NT2/D1 (cell line): ENCODE results near the gene MTG2.

Experiments used
- DNase-seq: peaks from one replicate; pipeline ENCODE4 v3.0.0-alpha.2; 2011; ENCODE audit warnings: low read depth, low spot score
- H3K27me3 ChIP-seq: 2 replicates; pipeline ENCODE4 v1.6.0; 2011; ENCODE audit warnings: mild to moderate bottlenecking; ENCODE audit not compliant: insufficient read length, insufficient read depth
- H3K36me3 ChIP-seq: 2 replicates; pipeline ENCODE4 v1.6.1; 2011; ENCODE audit warnings: mild to moderate bottlenecking, low read length, mixed read lengths; ENCODE audit not compliant: insufficient read depth, insufficient read length
- H3K4me1 ChIP-seq: 2 replicates; pipeline ENCODE4 v1.5.1; 2011; ENCODE audit not compliant: insufficient read depth, insufficient read length
- H3K4me3 ChIP-seq: 2 replicates; pipeline ENCODE4 v1.5.1; 2011; ENCODE audit warnings: low read depth; ENCODE audit not compliant: insufficient read length
- H3K9ac ChIP-seq: 2 replicates; pipeline ENCODE4 v1.6.0; 2011; ENCODE audit warnings: low read depth; ENCODE audit not compliant: insufficient read length
- H3K9me3 ChIP-seq: 2 replicates; pipeline ENCODE4 v1.5.1; 2011; ENCODE audit warnings: mild to moderate bottlenecking, low read length; ENCODE audit not compliant: insufficient read depth
- SUZ12 ChIP-seq: IDR thresholded peaks from 2 replicates; pipeline ENCODE4 v1.6.1; 2011; ENCODE audit not compliant: insufficient read length, insufficient read depth; ENCODE audit errors: extremely low read depth
- YY1 ChIP-seq: IDR thresholded peaks from 2 replicates; pipeline ENCODE4 v1.6.1; 2011; ENCODE audit not compliant: insufficient read length, insufficient read depth
- ZNF274 ChIP-seq: IDR thresholded peaks from 2 replicates; pipeline ENCODE4 v1.6.1; 2011; ENCODE audit warnings: mild to moderate bottlenecking, low read depth, low read length

The MTG2 gene

DNA sequence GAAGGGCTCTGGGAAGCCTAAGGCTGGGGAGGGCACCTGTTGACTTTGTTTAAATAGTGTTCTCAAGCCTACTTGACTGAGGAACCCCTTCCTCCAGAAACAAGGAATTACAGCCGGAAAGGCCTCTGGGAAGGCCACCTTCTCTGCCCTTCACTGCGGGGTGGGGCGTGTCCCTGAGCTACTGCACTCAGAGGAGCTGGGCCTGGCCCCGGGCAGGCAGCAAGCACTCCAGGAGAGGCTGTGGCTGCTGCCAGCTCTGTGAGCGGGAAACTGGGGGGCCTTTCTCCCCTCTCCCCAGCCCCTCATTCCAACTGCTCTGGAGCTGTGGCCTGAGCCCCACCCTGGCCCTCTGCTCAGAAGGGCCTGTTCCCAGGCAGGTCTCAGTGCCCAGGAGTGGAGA is 51.5 kb downstream of the MTG2 start:
- H3K9me3 ChIP-seq, result no peaks in the 10 kb centered on the region
- TF ChIP-seq ZNF274 (no peak), YY1 (no peak), SUZ12 (no peak)
- H3K9ac ChIP-seq, result no peak overlapping the region
- peaks cover 15% of the 10 kb centered on the region for H3K4me1 ChIP-seq
- H3K36me3 ChIP-seq, result no peaks in the 10 kb centered on the region
- DNase-seq, result no peak
- no peak overlapping the region for H3K4me3 ChIP-seq
- H3K27me3 ChIP-seq, result peaks cover 15% of the 10 kb centered on the region

DNA sequence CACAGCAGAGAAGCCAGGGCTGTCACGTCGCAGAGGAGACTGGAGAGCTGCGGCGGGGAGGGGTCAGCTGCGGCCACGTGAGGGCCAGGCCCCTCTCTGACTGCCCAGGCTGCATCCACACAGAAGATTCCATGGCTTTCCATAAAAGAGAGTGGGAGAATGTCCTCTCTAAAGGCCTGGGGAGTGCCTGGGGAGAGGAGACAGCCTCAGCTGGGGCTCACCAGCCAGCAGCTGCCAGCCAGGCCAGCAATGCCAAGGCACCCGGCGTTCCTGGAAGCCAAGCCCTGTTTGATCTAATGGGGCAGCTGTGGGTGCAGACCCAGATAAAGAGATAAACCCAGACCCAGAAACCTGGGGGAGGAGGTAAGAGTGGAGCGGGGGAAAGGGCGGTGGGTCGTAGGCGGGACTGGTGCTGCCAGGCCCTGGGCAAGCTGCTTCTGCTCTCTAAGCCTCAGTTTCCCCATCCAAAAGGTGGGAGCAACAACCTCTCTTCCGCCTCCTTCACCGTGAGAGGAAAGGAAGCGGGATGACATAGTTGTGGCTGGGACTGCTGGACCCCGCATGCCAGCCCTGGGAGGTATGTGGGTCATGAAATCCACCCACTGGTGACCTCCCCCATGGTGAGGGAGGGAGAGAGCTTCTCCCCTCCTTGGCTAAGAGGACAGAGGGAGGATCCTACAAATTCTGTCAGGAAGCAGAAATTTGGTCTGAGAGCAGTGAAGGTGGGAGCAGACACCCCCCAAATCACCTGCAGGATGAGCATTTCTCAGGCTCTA is 52.4 kb downstream of the MTG2 start:
- peaks cover 15% of the 10 kb centered on the region for H3K4me1 ChIP-seq
- no peaks in the 10 kb centered on the region for H3K9me3 ChIP-seq
- H3K36me3 ChIP-seq, result no peaks in the 10 kb centered on the region
- peaks cover 18% of the 10 kb centered on the region for H3K27me3 ChIP-seq
- H3K4me3 ChIP-seq, result no peak overlapping the region
- DNase-seq, result no peak
- TF ChIP-seq YY1, result no peak
- no peak for TF ChIP-seq ZNF274
- TF ChIP-seq SUZ12, result no peak
- H3K9ac ChIP-seq, result no peak overlapping the region

DNA sequence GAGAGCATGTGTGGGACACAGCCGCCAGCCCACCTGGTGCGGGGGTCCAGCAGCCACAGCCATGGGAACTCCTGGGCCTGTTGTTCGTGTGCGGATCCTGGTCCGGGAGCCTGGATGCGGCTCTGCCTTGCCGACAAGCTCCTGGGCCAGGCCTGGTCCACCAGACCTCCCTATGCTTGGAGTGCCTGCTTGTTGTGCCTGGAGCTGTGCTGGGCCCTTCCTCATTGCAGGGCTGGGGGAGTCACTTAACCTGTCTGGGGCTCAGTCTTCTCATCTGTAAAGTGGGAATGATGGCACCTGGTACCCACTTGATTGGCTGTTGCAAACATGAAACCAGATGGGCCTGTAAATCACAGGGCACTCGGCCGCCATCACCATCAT is 52.9 kb downstream of the MTG2 start:
- Histone ChIP-seq H3K9ac (no peak overlapping the region), H3K4me3 (no peak overlapping the region), H3K4me1 (peaks cover 15% of the 10 kb centered on the region), H3K27me3 (peaks cover 18% of the 10 kb centered on the region), H3K9me3 (no peaks in the 10 kb centered on the region), H3K36me3 (peaks cover 1% of the 10 kb centered on the region)
- TF ChIP-seq SUZ12, result no peak
- TF ChIP-seq ZNF274, result no peak
- TF ChIP-seq YY1, result no peak
- DNase-seq, result no peak

DNA sequence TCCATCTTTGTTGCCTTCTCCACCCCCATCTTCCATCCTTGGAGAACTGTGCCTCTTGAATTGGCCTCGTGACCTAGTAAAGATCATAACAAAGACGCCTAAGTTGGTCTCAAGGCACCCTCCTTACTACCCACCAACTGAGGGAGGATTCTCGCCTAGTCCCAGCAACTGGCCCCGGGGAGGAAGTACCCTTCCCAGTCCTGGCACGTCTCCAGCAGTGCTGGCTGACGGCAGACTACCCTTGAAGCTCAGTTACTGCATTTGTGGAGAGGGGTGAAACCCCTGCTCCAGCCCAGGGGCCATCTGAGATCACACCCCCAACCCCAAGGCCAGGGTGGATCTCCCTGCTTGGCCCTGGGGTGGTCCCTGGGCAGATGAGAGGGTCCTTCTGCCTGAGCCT is 53.4 kb downstream of the MTG2 start:
- Histone ChIP-seq H3K9me3 (no peaks in the 10 kb centered on the region), H3K4me3 (no peak overlapping the region), H3K4me1 (peaks cover 15% of the 10 kb centered on the region), H3K9ac (no peak overlapping the region), H3K27me3 (peaks cover 18% of the 10 kb centered on the region), H3K36me3 (peaks cover 3% of the 10 kb centered on the region)
- TF ChIP-seq YY1 (no peak), SUZ12 (no peak), ZNF274 (no peak)
- DNase-seq, result no peak

DNA sequence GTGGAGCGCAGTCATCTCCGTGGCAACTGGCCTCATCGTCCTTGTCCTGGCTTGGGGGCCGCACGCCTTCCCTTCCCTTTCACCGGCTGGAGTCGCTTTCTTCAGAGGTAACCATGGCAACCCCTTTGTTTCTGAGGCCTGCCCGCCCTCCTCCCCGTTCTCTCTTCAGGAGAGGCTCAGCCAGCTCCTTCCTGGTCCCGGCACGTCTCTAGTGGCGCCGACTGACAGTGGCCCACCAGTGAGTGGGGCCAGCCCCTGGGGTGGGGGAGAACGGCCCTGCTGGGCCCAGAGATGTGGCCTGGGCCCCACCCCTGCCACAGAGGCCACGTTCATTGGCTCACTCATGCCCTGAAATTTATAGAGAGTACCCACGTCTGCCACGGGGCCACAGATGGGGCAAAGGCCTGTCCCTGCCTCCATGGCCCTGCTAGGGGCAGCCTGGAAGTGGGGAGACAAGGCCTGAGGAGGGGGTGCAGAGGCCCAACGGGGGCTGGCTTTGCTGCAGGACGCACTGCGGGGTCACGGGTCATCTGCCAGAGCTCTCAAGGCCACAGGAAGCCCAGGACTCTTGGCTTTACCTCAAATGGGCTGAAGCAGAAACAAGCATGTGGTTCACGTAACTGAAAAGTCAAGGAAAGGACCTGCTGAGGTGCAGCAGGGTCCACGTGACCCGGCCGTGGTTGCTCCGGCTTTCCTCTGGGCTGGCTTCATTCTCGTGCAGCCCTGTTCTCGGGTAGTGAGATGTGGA is 54.1 kb downstream of the MTG2 start:
- peaks cover 18% of the 10 kb centered on the region for H3K27me3 ChIP-seq
- DNase-seq, result no peak

DNA sequence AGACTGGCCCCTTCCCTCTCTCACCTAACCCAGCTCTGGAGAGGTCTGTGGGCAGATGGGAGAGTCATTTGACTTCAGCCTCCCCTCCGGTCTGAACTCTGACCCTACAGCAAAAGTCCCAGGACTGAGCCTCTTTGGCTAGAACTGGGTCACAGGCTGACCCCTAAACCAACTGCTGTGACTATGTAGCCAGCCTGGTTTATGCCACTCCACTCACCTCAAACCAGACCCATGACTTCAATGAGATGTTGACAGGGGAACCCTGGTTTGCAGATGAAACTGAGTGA is 54.6 kb downstream of the MTG2 start:
- Histone ChIP-seq H3K4me1 (peaks cover 18% of the 10 kb centered on the region), H3K27me3 (peaks cover 18% of the 10 kb centered on the region), H3K4me3 (no peak overlapping the region), H3K9me3 (no peaks in the 10 kb centered on the region), H3K36me3 (peaks cover 10% of the 10 kb centered on the region), H3K9ac (no peak overlapping the region)
- TF ChIP-seq ZNF274 (no peak), SUZ12 (no peak), YY1 (no peak)
- no peak for DNase-seq

More for the DNA sequence above, 54.1 kb downstream of the MTG2 start:
- Histone ChIP-seq H3K36me3 (peaks cover 8% of the 10 kb centered on the region), H3K9me3 (no peaks in the 10 kb centered on the region), H3K4me1 (peaks cover 15% of the 10 kb centered on the region), H3K4me3 (no peak overlapping the region), H3K9ac (no peak overlapping the region)
- TF ChIP-seq YY1, result no peak
- TF ChIP-seq ZNF274, result no peak
- TF ChIP-seq SUZ12, result no peak

DNA sequence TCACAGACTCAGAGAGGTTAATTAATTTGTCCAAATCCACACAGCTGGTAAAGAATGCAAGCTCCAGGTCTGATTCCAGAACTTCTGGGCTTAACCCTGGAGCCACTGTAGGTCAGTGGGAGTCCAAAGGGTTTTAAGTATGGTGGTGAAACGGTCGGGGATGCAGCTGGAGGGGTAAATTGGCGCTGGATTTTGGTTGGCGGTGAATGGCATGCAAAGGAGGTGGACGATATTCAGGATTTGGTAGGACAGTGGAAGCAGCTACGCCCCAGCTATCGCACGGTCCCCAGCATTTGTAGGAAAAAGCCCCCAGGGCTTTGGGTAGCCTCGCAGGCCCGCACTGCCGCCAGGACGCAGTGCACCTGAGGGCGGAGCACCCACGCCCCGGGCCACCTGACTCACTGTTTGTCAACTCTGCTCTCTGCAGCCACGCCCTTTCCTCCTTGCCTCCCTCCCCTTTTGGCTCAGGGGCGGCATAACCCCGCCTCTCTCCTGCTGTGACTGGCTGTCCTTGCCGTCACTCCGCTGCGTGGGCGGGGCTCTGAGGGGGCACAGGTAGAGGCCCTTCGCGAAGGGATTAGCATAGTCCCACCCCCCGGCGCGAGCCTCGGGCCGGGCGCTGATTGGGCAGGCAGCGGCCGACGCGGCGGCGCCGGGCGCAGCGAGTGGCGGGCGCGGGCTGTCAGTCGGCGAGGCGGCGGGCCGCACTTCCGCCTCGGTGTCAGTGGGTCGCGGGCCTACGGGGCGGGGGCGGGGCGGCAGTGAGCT is 55.2 kb downstream of the MTG2 start, which contains the start of gene OSBPL2:
OSBPL2 (plus strand) TSS at position 721 of the 768 bp plus-strand sequence. CDS start 17,664 bp downstream, outside the sequence.
- H3K9ac ChIP-seq, result peak within 1 kb of the TSS; percentile 78
- TF ChIP-seq YY1, result no peak
- TF ChIP-seq ZNF274, result no peak
- no peak for TF ChIP-seq SUZ12
- H3K4me1 ChIP-seq, result peaks cover 18% of the 10 kb centered on the region

More for the DNA sequence above, 55.2 kb downstream of the MTG2 start, which contains the start of gene OSBPL2:
- Histone ChIP-seq H3K36me3 (peaks cover 15% of the 10 kb centered on the region), H3K27me3 (peaks cover 18% of the 10 kb centered on the region), H3K9me3 (no peaks in the 10 kb centered on the region), H3K4me3 (peak within 1 kb of the TSS; percentile 77)
- peak; percentile 98 for DNase-seq
